Activated naive CD4-positive, alpha-beta T cell treated with anti-CD3 and anti-CD28 coated beads for 36 hours (primary cell): ENCODE results near the gene PKMYT1. TPM values are rescaled to one million over a fixed set of nuclear protein-coding genes. Genes with fewer than 3 reads are reported as not detected.
A peak's percentile ranks its signal among the peaks of the same experiment; 100 is the strongest.
"Not testable (repeated sequence)": the region's sequence is repeated elsewhere in the genome, so short reads cannot be mapped to it uniquely, and the experiment has no call there.

ENCODE experiments used
- CTCF ChIA-PET: fragments of 350-600 bp; sonication (Branson Sonifier 250); formaldehyde crosslinking; loops from one replicate; lab custom pipeline; 2021; ENCODE audit warnings: antibody characterized with exemption; lab: Charles Lee
- DNase-seq: peaks from one replicate; pipeline ENCODE4 v3.0.0-alpha.2; 2020
- H3K27ac Mint-ChIP-seq: one replicate; pipeline ENCODE4 v1.8.0; 2021; ENCODE audit warnings: mild to moderate bottlenecking, mixed read lengths
- H3K27me3 Mint-ChIP-seq: one replicate; pipeline ENCODE4 v1.8.0; 2021; ENCODE audit warnings: low read depth, mixed read lengths
- H3K36me3 Mint-ChIP-seq: one replicate; pipeline ENCODE4 v1.8.0; 2021; ENCODE audit warnings: low read depth, mixed read lengths
- H3K4me1 Mint-ChIP-seq: one replicate; pipeline ENCODE4 v1.8.0; 2021; ENCODE audit warnings: low read depth, mixed read lengths
- H3K4me3 Mint-ChIP-seq: one replicate; pipeline ENCODE4 v1.8.0; 2021; ENCODE audit warnings: mild to moderate bottlenecking, moderate library complexity, mixed read lengths
- H3K9me3 Mint-ChIP-seq: one replicate; pipeline ENCODE4 v1.8.0; 2021; ENCODE audit warnings: mixed read lengths
- intact Hi-C: fragments of 100-400 bp; cut with micrococcal nuclease; formaldehyde crosslinking; loops from one replicate; pipeline ENCODE4 v1.15.1; 2023
- total RNA-seq, 2 experiments: library from RNA; stranded (reverse); gene quantifications; one replicate each; pipeline ENCODE4 v1.2.3, GENCODE V29; 2021

PKMYT1 gene
- total RNA-seq, 2 experiments from 2014 or later: 128 to 136 TPM

- H3K4me3 Mint-ChIP-seq: no peak overlapping the region
- H3K27me3 Mint-ChIP-seq: no peaks in the 10 kb centered on the region
- H3K36me3 Mint-ChIP-seq: peaks cover 2% of the 10 kb centered on the region
- H3K4me1 Mint-ChIP-seq: peaks cover 9% of the 10 kb centered on the region
- CTCF ChIA-PET: interaction anchor here (1.0 to 1.1 kb wide), 2 partner anchors 9 to 91 kb away, joined by 3 read pairs; no protein-coding TSS in a partner anchor
- no peaks in the 10 kb centered on the region for H3K9me3 Mint-ChIP-seq
- intact Hi-C loops: no loop called here
- no peak overlapping the region for H3K27ac Mint-ChIP-seq
- no peak for DNase-seq
These were observed 50.0 kb downstream of the PKMYT1 start for GRCh38 chr16:2930236-2930635.

- no peaks in the 10 kb centered on the region for H3K27me3 Mint-ChIP-seq
- CTCF ChIA-PET: interaction anchor here (0.6 to 1.0 kb wide), 2 partner anchors 9 to 10 kb away, joined by 3 to 4 read pairs; no protein-coding TSS in a partner anchor
- H3K36me3 Mint-ChIP-seq: peaks cover 2% of the 10 kb centered on the region
- no peak overlapping the region for H3K4me3 Mint-ChIP-seq
- DNase-seq: no peak
- intact Hi-C loops: no loop called here
- H3K9me3 Mint-ChIP-seq: no peaks in the 10 kb centered on the region
- no peak overlapping the region for H3K27ac Mint-ChIP-seq
- peaks cover 9% of the 10 kb centered on the region for H3K4me1 Mint-ChIP-seq
These were observed 50.6 kb downstream of the PKMYT1 start for GRCh38 chr16:2929693-2930092.

GRCh38 chr16:2928796-2929195 lies 51.5 kb downstream of the PKMYT1 start:
- DNase-seq: no peak
- Mint-ChIP-seq H3K9me3 (no peaks in the 10 kb centered on the region), H3K36me3 (no peaks in the 10 kb centered on the region), H3K4me3 (no peak overlapping the region), H3K27me3 (no peaks in the 10 kb centered on the region), H3K27ac (no peak overlapping the region), H3K4me1 (peaks cover 9% of the 10 kb centered on the region)
- CTCF ChIA-PET: no interaction called here
- intact Hi-C loops: no loop called here

- H3K4me3 Mint-ChIP-seq, H3K36me3 Mint-ChIP-seq, H3K27me3 Mint-ChIP-seq, DNase-seq, H3K4me1 Mint-ChIP-seq, H3K9me3 Mint-ChIP-seq, H3K27ac Mint-ChIP-seq, intact Hi-C loops: not testable (repeated sequence)
- CTCF ChIA-PET: interaction anchor here (1.1 to 2.6 kb wide), 2 partner anchors 22 to 89 kb away, joined by 4 to 14 read pairs; no protein-coding TSS in a partner anchor
These were observed 52.1 kb downstream of the PKMYT1 start for GRCh38 chr16:2928151-2928550.

- no peak overlapping the region for H3K27ac Mint-ChIP-seq
- intact Hi-C loops: loop anchor here (1.0 to 2.0 kb wide), 4 partner anchors 22 to 88 kb away; no protein-coding TSS in a partner anchor
- CTCF ChIA-PET: interaction anchor here (0.5 to 2.6 kb wide), 25 partner anchors 8 to 278 kb away, joined by 3 to 14 read pairs (median 6); partner anchors contain the start of genes FLYWCH1 and FLYWCH2
- no peak overlapping the region for H3K4me3 Mint-ChIP-seq
- H3K9me3 Mint-ChIP-seq: no peaks in the 10 kb centered on the region
- peaks cover 9% of the 10 kb centered on the region for H3K4me1 Mint-ChIP-seq
- peak; percentile 95 for DNase-seq
- no peaks in the 10 kb centered on the region for H3K27me3 Mint-ChIP-seq
- H3K36me3 Mint-ChIP-seq: no peaks in the 10 kb centered on the region
These were observed 53.1 kb downstream of the PKMYT1 start for GRCh38 chr16:2927010-2927646.

GRCh38 chr16:2926650-2926999 lies 53.6 kb downstream of the PKMYT1 start:
- no peak for DNase-seq
- H3K27ac Mint-ChIP-seq: no peak overlapping the region
- no peak overlapping the region for H3K4me3 Mint-ChIP-seq

GRCh38 chr16:2925951-2926649 lies 54.1 kb downstream of the PKMYT1 start:
- DNase-seq: no peak
- no peak overlapping the region for H3K4me3 Mint-ChIP-seq
- CTCF ChIA-PET: interaction anchor here (0.6 to 2.6 kb wide), 22 partner anchors 9 to 128 kb away, joined by 3 to 14 read pairs (median 6); partner anchors contain the start of genes FLYWCH1 and FLYWCH2
- no peaks in the 10 kb centered on the region for H3K27me3 Mint-ChIP-seq
- H3K9me3 Mint-ChIP-seq: no peaks in the 10 kb centered on the region
- no peak overlapping the region for H3K27ac Mint-ChIP-seq
- H3K36me3 Mint-ChIP-seq: peaks cover 1% of the 10 kb centered on the region
- intact Hi-C loops: loop anchor here (2.0 kb wide), 2 partner anchors 51 to 87 kb away; no protein-coding TSS in a partner anchor
- H3K4me1 Mint-ChIP-seq: peaks cover 9% of the 10 kb centered on the region

More at GRCh38 chr16:2926650-2926999, 53.6 kb downstream of the PKMYT1 start:
- Mint-ChIP-seq H3K9me3 (no peaks in the 10 kb centered on the region), H3K36me3 (no peaks in the 10 kb centered on the region), H3K27me3 (no peaks in the 10 kb centered on the region), H3K4me1 (peaks cover 9% of the 10 kb centered on the region)
- CTCF ChIA-PET: interaction anchor here (0.6 to 2.6 kb wide), 22 partner anchors 8 to 122 kb away, joined by 3 to 14 read pairs (median 6); partner anchors contain the start of genes FLYWCH1 and FLYWCH2
- intact Hi-C loops: loop anchor here (2.0 kb wide), 2 partner anchors 52 to 88 kb away; no protein-coding TSS in a partner anchor

- CTCF ChIA-PET: interaction anchor here (1.7 kb wide), 1 partner anchor 50 kb away, joined by 4 read pairs; no protein-coding TSS in a partner anchor
- DNase-seq: no peak
- no peaks in the 10 kb centered on the region for H3K27me3 Mint-ChIP-seq
- peaks cover 9% of the 10 kb centered on the region for H3K4me1 Mint-ChIP-seq
- peaks cover 1% of the 10 kb centered on the region for H3K36me3 Mint-ChIP-seq
- intact Hi-C loops: no loop called here
- no peaks in the 10 kb centered on the region for H3K9me3 Mint-ChIP-seq
- H3K4me3 Mint-ChIP-seq: no peak overlapping the region
- H3K27ac Mint-ChIP-seq: no peak overlapping the region
These were observed 55.1 kb downstream of the PKMYT1 start for GRCh38 chr16:2924901-2925755.

- CTCF ChIA-PET: interaction anchor here (0.6 kb wide), 1 partner anchor 53 kb away, joined by 3 read pairs; no protein-coding TSS in a partner anchor
- Mint-ChIP-seq H3K36me3 (peaks cover 5% of the 10 kb centered on the region), H3K9me3 (no peaks in the 10 kb centered on the region), H3K4me1 (peaks cover 16% of the 10 kb centered on the region), H3K4me3 (no peak overlapping the region), H3K27me3 (no peaks in the 10 kb centered on the region), H3K27ac (no peak overlapping the region)
- DNase-seq: no peak
- intact Hi-C loops: no loop called here
These were observed 56.8 kb downstream of the PKMYT1 start for GRCh38 chr16:2923481-2923880.
